NT2/D1 (cell line): ENCODE data around the gene SLC5A10.
"Not testable (repeated sequence)": the region's sequence is repeated elsewhere in the genome, so short reads cannot be mapped to it uniquely, and the experiment has no call there.

Experiments used
- DNase-seq: peaks from one replicate; pipeline ENCODE4 v3.0.0-alpha.2; 2011; ENCODE audit warnings: low read depth, low spot score
- H3K27me3 ChIP-seq: 2 replicates; pipeline ENCODE4 v1.6.0; 2011; ENCODE audit warnings: mild to moderate bottlenecking; ENCODE audit not compliant: insufficient read length, insufficient read depth
- H3K36me3 ChIP-seq: 2 replicates; pipeline ENCODE4 v1.6.1; 2011; ENCODE audit warnings: mild to moderate bottlenecking, low read length, mixed read lengths; ENCODE audit not compliant: insufficient read depth, insufficient read length
- H3K4me1 ChIP-seq: 2 replicates; pipeline ENCODE4 v1.5.1; 2011; ENCODE audit not compliant: insufficient read depth, insufficient read length
- H3K4me3 ChIP-seq: 2 replicates; pipeline ENCODE4 v1.5.1; 2011; ENCODE audit warnings: low read depth; ENCODE audit not compliant: insufficient read length
- H3K9ac ChIP-seq: 2 replicates; pipeline ENCODE4 v1.6.0; 2011; ENCODE audit warnings: low read depth; ENCODE audit not compliant: insufficient read length
- H3K9me3 ChIP-seq: 2 replicates; pipeline ENCODE4 v1.5.1; 2011; ENCODE audit warnings: mild to moderate bottlenecking, low read length; ENCODE audit not compliant: insufficient read depth
- SUZ12 ChIP-seq: IDR thresholded peaks from 2 replicates; pipeline ENCODE4 v1.6.1; 2011; ENCODE audit not compliant: insufficient read length, insufficient read depth; ENCODE audit errors: extremely low read depth
- YY1 ChIP-seq: IDR thresholded peaks from 2 replicates; pipeline ENCODE4 v1.6.1; 2011; ENCODE audit not compliant: insufficient read length, insufficient read depth
- ZNF274 ChIP-seq: IDR thresholded peaks from 2 replicates; pipeline ENCODE4 v1.6.1; 2011; ENCODE audit warnings: mild to moderate bottlenecking, low read depth, low read length

The SLC5A10 gene

DNA sequence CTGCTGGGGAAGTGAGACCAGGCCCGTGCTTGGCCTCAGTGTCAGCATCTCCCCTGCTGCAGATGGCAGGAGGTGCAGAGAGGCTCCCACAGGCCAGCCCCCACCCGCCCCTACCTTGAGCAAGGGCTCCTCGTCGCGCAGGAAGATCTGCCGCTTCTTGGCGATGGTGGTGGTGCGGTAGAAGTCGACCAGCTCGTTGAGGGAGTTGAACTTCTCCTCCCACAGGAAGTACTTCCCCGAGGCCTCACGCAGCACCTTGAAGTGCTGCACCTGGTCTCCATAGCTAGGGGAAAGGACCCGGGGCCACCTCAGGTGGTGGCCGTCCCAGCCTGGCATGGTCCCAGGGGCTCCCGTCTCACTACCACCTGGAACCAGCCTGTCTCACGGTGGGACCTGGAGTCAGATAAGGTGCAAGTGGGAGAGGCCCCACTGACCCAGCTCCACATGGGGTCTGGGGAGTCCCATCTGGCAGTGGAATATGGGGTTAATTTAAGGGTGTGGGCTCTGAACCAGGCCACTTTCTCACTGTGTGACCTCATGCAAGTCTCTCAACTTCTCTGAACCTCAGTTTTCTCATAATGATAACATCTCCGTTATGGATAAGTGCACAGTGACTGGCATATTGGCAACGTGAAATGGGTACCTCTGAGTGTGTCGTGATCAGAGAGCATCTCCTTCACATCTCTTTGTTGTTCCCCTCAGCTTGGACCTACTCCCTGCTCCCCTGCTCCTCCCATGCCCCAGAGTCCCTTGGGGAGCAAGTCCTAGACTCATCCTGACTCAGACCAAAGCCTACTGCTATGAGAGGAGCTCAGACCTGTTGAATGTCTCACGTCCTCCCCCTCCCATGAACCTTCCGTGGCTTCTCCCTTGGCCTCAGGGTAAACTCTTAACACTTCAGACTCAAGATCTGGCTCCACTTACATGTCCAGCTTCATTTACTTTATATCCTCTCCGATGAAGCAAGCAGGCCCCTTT lies 72.4 kb downstream of the SLC5A10 start:
- no peak overlapping the region for H3K9ac ChIP-seq
- no peak for TF ChIP-seq YY1
- no peak for TF ChIP-seq SUZ12
- TF ChIP-seq ZNF274 = no peak
- H3K27me3 ChIP-seq = no peaks in the 10 kb centered on the region
- no peaks in the 10 kb centered on the region for H3K9me3 ChIP-seq
- no peak for DNase-seq
- H3K4me3 ChIP-seq = no peak overlapping the region
- H3K36me3 ChIP-seq = no peaks in the 10 kb centered on the region
- peaks cover 1% of the 10 kb centered on the region for H3K4me1 ChIP-seq

DNA sequence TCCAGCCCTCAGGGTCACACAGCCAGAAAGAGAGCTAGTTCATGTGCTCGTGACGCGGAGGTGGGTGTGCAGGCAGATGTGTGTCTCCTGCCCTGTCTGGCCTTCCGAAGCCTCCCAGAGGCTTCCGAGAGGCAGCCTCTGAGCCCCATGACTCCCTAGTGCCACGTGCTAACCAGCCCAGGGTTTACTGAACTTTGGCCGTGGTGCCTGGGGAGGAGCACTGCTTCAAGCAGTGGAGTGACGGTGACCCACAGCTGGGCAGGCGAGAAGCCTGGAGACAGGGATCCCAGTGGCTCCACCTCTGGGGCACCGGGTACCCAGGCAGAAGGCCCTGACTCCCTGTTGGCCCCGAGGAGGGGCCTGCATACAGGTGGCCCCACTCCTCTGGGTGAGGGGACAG lies 76.7 kb downstream of the SLC5A10 start:
- not testable (repeated sequence) for DNase-seq, H3K4me1 ChIP-seq, H3K9me3 ChIP-seq, H3K27me3 ChIP-seq, H3K9ac ChIP-seq, H3K4me3 ChIP-seq, H3K36me3 ChIP-seq

DNA sequence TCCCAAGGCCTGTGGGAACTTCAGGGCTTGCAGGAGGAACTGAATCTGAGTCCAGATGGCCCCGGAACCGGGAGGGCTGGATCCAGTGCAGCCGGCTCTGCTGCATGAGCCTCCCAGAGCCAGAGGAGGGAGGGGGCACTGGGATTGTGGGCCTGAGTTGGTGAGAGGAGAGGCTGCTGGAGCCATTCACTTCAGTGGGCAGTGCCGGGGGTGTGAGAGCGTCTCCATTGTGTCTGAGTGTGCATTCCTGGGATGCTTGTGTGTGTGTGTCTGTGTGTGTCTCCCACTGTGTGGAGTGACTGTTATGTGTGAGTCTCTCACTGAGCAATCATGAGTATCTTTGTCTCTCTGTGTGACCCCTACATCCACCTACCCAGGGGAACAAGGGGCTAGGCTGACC lies 77.8 kb downstream of the SLC5A10 start:
- H3K27me3 ChIP-seq, H3K9me3 ChIP-seq, DNase-seq, H3K36me3 ChIP-seq, H3K4me3 ChIP-seq, H3K9ac ChIP-seq, H3K4me1 ChIP-seq: not testable (repeated sequence)

DNA sequence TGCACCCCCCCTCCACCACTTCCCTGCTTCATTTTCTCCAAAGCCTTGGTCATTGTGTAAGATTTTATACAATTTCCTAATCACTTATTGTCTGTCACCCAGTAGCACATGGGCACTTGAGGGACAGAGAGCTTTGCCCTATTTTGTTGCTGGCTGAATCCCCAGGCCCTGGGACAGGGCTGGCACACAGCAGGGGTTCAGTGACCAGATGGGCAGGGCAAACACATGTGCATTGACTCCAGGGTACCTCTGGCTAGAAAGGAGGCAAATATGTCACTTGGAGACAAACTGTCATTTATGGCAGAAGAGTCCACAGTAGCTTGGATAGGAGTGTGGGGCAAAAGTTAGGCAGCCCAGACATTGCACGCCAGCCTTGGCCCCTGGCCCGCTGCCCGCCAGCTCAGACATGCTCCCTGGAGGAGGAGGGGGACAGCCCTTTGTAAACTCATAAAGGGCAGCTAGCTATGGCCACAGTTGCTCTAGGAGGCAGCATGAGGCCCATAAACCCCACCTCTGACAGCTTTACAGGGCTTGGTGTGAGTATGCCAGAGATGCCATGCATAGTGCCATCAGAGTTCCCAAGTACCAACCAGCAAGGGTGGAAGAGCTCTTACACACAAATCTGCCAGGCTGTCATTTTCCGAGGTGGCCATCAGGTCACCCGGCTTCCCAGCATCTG lies 78.9 kb downstream of the SLC5A10 start:
- not testable (repeated sequence) for H3K4me1 ChIP-seq, H3K27me3 ChIP-seq, DNase-seq, H3K9ac ChIP-seq, H3K36me3 ChIP-seq, H3K9me3 ChIP-seq, H3K4me3 ChIP-seq

DNA sequence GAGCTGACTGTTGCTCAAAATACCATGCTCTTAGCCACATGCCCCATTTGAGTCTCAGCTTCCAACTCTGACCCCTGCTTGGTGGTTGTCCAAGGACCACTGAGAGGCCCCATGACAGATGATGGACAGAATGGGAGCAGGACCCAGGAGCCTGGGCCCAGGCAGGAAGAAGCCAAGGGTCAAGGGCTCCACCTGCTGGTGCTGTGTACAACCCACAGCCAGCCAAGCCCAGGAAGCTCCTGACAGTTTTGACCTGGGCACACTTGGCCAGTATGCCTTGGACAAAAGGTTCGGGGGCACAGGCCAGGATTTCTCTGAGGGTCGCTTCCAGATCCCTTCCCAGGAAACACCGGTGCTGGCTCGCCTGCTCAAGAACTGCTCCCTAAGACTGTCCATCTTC lies 79.8 kb downstream of the SLC5A10 start:
- H3K36me3 ChIP-seq, H3K4me1 ChIP-seq, H3K9me3 ChIP-seq, H3K27me3 ChIP-seq, DNase-seq, H3K4me3 ChIP-seq, H3K9ac ChIP-seq: not testable (repeated sequence)

DNA sequence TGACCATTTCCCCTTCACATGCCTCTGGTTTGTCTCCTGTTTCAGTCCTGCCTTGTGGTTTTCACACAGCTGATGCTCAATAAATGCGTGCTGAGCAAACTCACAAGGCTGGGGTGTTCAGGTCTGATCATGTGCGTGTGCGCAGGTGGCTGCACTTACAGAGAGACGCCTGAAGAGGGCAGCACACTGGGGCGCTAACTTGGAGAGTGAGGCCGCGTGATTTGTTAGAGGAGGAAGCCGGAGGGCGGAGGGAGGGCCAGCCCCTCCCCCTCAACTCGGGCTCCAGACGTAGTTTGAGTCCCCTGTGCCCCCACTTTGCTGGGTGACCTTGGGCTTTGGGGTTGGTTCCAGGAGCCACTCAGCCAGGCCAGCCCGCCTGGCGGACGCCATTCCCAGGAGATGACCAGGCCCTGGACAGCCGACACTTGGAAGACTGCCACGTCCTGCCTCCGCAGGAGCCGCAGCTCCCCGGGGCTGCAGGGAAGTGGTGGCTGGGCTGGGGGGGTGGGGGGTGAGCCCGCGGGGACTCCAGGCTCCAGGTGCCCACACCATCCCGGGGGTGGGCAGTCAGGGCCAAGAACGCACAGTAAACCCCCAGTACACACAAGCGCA lies 80.5 kb downstream of the SLC5A10 start:
- H3K27me3 ChIP-seq, H3K4me1 ChIP-seq, H3K36me3 ChIP-seq, DNase-seq, H3K9ac ChIP-seq, H3K9me3 ChIP-seq, H3K4me3 ChIP-seq: not testable (repeated sequence)

DNA sequence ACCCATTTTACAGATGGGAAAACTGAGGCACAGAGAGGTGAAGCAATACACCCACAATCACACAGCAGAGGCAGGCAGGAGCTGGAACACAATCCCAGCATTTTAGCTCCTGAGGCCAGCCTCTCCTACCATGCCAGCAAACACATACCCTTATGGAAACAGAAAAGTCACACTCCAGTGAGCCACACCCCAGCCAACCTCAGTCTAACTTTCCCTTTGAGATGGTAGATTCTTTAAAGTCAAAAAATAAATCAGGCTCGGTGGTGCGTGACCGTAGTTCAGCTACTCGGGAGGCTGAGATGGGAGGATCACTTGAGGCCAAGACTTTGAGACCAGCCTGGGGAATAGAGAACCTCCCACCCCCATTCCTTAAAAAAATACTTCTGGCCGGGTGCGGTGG lies 84.2 kb downstream of the SLC5A10 start:
- not testable (repeated sequence) for H3K27me3 ChIP-seq, H3K36me3 ChIP-seq, H3K9me3 ChIP-seq, H3K4me3 ChIP-seq, DNase-seq, H3K9ac ChIP-seq, H3K4me1 ChIP-seq

DNA sequence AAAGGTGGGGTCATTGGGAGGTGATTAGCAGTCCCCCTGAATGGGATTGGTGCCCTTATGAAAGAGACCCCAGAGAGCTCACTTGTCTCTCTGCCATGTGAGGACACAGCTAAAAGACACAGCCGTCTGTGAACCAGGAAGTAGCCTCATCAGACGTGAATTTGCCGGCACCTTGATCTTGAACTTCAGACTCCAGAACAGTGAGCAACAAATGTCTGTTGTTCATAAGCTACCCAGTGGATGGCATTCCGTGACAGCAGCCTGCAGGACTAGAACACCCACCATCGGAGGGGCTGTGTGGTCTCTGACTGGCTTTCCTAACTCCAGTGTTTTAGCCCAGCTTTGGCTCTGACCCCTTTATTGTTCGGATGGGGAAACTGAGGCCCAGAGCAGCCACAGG lies 85.6 kb downstream of the SLC5A10 start:
- H3K4me1 ChIP-seq, H3K9ac ChIP-seq, H3K36me3 ChIP-seq, DNase-seq, H3K4me3 ChIP-seq, H3K9me3 ChIP-seq, H3K27me3 ChIP-seq: not testable (repeated sequence)

DNA sequence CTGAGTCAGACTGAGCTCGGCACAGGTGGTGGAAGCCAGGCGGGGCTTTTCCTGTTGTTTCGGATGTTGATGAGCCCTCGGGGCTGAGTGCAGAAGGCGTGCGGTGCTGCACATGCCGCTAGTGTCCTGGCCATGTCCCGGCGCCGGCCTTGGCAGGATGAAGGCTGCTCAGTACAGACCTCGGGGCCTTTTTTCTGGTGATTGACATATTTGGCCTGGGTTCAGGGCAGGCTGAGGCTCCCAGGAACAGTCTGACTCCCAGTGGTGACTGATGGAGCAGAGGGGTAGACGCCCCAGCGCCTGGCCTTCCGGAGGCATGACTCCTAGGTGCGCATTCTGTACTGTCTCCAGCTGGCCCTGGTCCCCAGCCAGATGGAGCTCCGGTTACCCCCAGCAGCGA lies 86.0 kb downstream of the SLC5A10 start:
- not testable (repeated sequence) for H3K4me3 ChIP-seq, H3K36me3 ChIP-seq, H3K27me3 ChIP-seq, H3K9ac ChIP-seq, DNase-seq, H3K9me3 ChIP-seq, H3K4me1 ChIP-seq

DNA sequence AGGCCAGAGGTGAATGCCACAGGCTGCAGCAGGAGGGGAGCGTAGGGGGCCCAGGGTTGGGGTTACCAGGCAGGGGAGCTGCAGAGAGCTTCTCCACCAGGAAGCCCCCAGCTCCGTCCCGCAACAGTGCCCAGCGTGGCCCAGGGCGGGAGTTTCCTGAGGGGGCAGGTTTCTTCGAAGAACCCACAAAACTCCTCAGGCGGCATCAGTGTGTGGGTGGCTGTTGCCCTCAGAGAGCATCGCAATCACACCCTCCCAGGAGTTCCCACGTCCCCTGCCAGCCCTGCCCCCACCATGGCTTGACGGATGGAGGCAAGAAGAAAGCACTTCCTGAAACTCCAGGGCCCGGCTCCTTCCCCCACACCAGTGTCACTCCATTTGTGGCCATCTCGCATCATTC lies 86.8 kb downstream of the SLC5A10 start:
- H3K27me3 ChIP-seq, DNase-seq, H3K4me3 ChIP-seq, H3K9me3 ChIP-seq, H3K4me1 ChIP-seq, H3K9ac ChIP-seq, H3K36me3 ChIP-seq: not testable (repeated sequence)

DNA sequence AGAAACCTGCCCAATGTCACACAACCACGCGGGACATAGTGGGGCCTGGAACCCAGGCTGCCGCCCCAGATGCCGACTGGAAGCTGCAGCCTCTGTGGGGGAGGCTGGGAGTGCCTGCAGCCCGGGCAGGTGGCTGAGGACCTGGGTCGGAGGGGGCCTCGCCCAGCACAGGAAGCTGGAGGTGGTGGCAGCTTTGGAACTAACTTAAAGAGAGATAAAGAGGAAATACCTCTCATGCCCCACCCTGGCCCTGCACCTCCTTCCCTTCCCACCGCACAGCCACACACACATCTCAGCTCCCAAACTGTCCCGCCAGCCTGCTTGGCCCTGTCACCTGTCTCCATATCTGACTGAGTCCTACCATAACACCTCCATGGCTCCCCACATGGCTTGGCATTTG lies 88.4 kb downstream of the SLC5A10 start:
- H3K27me3 ChIP-seq, H3K4me3 ChIP-seq, DNase-seq, H3K36me3 ChIP-seq, H3K9ac ChIP-seq, H3K9me3 ChIP-seq, H3K4me1 ChIP-seq: not testable (repeated sequence)
